Breast epithelium (tissue), 4 donors: ENCODE results near the gene CSMD2. TPM values are rescaled to one million over a fixed set of nuclear protein-coding genes. Genes with fewer than 3 reads are reported as not detected.

Experiments
- DNase-seq, 2 donors: peaks; one replicate each; pipeline ENCODE4 v3.0.0-alpha.2; 2019; ENCODE audit warnings: low spot score in 2 of 2
- H3K27ac ChIP-seq, 2 donors: fragments of 200-600 bp; sonication (generic) in 1 of 2; one replicate each; pipeline ENCODE4 v1.5.1; 2016 to 2019; ENCODE audit warnings: mild to moderate bottlenecking in 1 of 2
- H3K27me3 ChIP-seq, 2 donors: fragments of 200-600 bp; sonication (generic) in 1 of 2; one replicate each; pipeline versions ENCODE4 v1.5.1 to v1.6.0; 2017 to 2019; ENCODE audit warnings: control low read depth in 1 of 2, mild to moderate bottlenecking in 1 of 2
- H3K36me3 ChIP-seq: fragments of 200-600 bp; one replicate; pipeline ENCODE4 v1.5.1; 2019
- H3K4me1 ChIP-seq, 2 donors: fragments of 200-600 bp; sonication (generic); one replicate each; pipeline ENCODE4 v1.5.1; 2016 to 2019; ENCODE audit warnings: control low read depth in 1 of 2
- H3K4me3 ChIP-seq, 3 donors: fragments of 200-600 bp; sonication (generic); 1 replicate in 2 of 3; 2 replicates in 1 of 3; pipeline ENCODE4 v1.5.1; 2016 to 2019; ENCODE audit warnings: mild to moderate bottlenecking in 3 of 3, moderate library complexity in 2 of 3
- H3K9me3 ChIP-seq, 2 donors: fragments of 200-600 bp; sonication (generic) in 1 of 2; one replicate each; pipeline ENCODE4 v1.5.1; 2016 to 2019; ENCODE audit warnings: control low read depth in 1 of 2
- CTCF ChIP-seq, 3 donors: fragments of 450-650 bp; IDR thresholded peaks; one replicate each; pipeline ENCODE4 v1.5.1; 2016 to 2017; ENCODE audit warnings: antibody characterized with exemption in 3 of 3, mild to moderate bottlenecking in 3 of 3, moderate library complexity in 3 of 3
- POLR2A ChIP-seq: fragments of 450-650 bp; IDR thresholded peaks from one replicate; pipeline ENCODE4 v1.6.1; 2016; ENCODE audit warnings: antibody characterized with exemption, mild to moderate bottlenecking, moderate library complexity
- POLR2AphosphoS5 ChIP-seq, 3 donors: sonication (generic); formaldehyde crosslinking; IDR thresholded peaks; one replicate each; pipeline ENCODE4 v1.6.1; 2017; ENCODE audit warnings: antibody characterized with exemption in 3 of 3
- intact Hi-C: fragments of 100-400 bp; cut with DNase I; formaldehyde crosslinking; loops from one replicate; pipeline ENCODE4 v1.15.1; 2023; ENCODE audit warnings: low total_unique reads
- total RNA-seq, 3 donors: library from RNA; depleted of rRNA; stranded (reverse); fragments of >200 nt; gene quantifications; one replicate each; pipeline ENCODE4 v1.1.0, GENCODE V29; 2016

CSMD2 gene
- total RNA-seq, 3 donors from 2014 or later, result 0.33 to 2.6 (median 0.44) TPM

GRCh38 chr1:34060187-34060730 is 104.8 kb downstream of the CSMD2 start:
- H3K27ac ChIP-seq, result no peak overlapping the region
- no peak overlapping the region for H3K4me3 ChIP-seq
- H3K4me1 ChIP-seq, result no peaks in the 10 kb centered on the region
- no peaks in the 10 kb centered on the region for H3K9me3 ChIP-seq
- TF ChIP-seq POLR2A (no peak), POLR2AphosphoS5 (IDR thresholded peaks at IDR 0.05) (no peak), CTCF (IDR thresholded peaks at IDR 0.05) (no peak)
- intact Hi-C loops, result no loop called here
- H3K27me3 ChIP-seq, result no peaks in the 10 kb centered on the region
- no peaks in the 10 kb centered on the region for H3K36me3 ChIP-seq
- DNase-seq, result no peak

GRCh38 chr1:34057347-34058130 is 107.5 kb downstream of the CSMD2 start:
- no peaks in the 10 kb centered on the region for H3K4me1 ChIP-seq
- no peaks in the 10 kb centered on the region for H3K9me3 ChIP-seq
- intact Hi-C loops, result no loop called here
- H3K36me3 ChIP-seq, result no peaks in the 10 kb centered on the region
- H3K27ac ChIP-seq, result no peak overlapping the region
- TF ChIP-seq POLR2A (no peak), CTCF (IDR thresholded peaks at IDR 0.05) (no peak), POLR2AphosphoS5 (IDR thresholded peaks at IDR 0.05) (no peak)
- no peak overlapping the region for H3K4me3 ChIP-seq
- H3K27me3 ChIP-seq, result no peaks in the 10 kb centered on the region
- no peak for DNase-seq

GRCh38 chr1:34055818-34056217 is 109.2 kb downstream of the CSMD2 start:
- no peak for DNase-seq

GRCh38 chr1:34054920-34055319 is 110.1 kb downstream of the CSMD2 start:
- Histone ChIP-seq H3K4me1 (no peaks in the 10 kb centered on the region), H3K27me3 (no peaks in the 10 kb centered on the region), H3K36me3 (no peaks in the 10 kb centered on the region), H3K4me3 (no peak overlapping the region), H3K27ac (no peak overlapping the region), H3K9me3 (peaks cover 0 to 6% of the 10 kb centered on the region in 2 donors)
- DNase-seq, result no peak
- TF ChIP-seq POLR2A, result no peak
- no peak for TF ChIP-seq POLR2AphosphoS5 (IDR thresholded peaks at IDR 0.05)
- no peak for TF ChIP-seq CTCF (IDR thresholded peaks at IDR 0.05)
- intact Hi-C loops, result no loop called here

More at GRCh38 chr1:34055818-34056217, 109.2 kb downstream of the CSMD2 start:
- H3K36me3 ChIP-seq, result no peaks in the 10 kb centered on the region
- no peak for TF ChIP-seq POLR2AphosphoS5 (IDR thresholded peaks at IDR 0.05)
- no peak for TF ChIP-seq CTCF (IDR thresholded peaks at IDR 0.05)
- no peak for TF ChIP-seq POLR2A
- intact Hi-C loops, result no loop called here
- no peaks in the 10 kb centered on the region for H3K4me1 ChIP-seq
- H3K9me3 ChIP-seq, result no peaks in the 10 kb centered on the region
- no peak overlapping the region for H3K4me3 ChIP-seq
- no peak overlapping the region for H3K27ac ChIP-seq
- no peaks in the 10 kb centered on the region for H3K27me3 ChIP-seq

GRCh38 chr1:34053660-34054059 is 111.4 kb downstream of the CSMD2 start:
- Histone ChIP-seq H3K4me1 (no peaks in the 10 kb centered on the region), H3K9me3 (peaks cover 0 to 13% of the 10 kb centered on the region in 2 donors), H3K4me3 (no peak overlapping the region), H3K36me3 (no peaks in the 10 kb centered on the region), H3K27ac (no peak overlapping the region), H3K27me3 (no peaks in the 10 kb centered on the region)
- DNase-seq, result no peak
- intact Hi-C loops, result no loop called here
- TF ChIP-seq POLR2A, result no peak
